Activated CD8-positive, alpha-beta memory T cell treated with anti-CD3 and anti-CD28 coated beads, Interleukin-2, amount 50 U/mL, for 48 hours (primary cell): ENCODE data around the gene ANKS1B.

Experiments used
- DNase-seq: peaks from one replicate; pipeline ENCODE4 v3.0.0-alpha.2; 2020

The ANKS1B gene

DNA sequence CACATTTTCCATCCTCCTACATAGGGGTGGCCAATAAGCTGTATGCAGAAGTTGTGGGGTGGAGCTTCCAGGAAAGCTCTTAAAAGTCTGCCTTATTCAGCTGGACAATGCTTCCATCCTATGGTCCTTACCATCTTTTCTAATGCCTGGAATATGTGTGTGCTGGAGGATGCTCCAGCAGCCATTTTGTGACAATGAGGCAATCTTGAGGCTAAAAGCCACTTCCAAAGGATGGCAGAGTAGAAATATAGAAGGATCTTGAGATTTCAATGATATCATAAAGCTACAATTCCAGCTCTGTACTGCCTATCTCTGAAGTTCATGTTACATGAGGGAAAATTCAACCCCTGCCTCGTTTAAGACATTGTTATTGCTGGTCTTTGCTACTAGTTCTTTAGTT lies 1244.0 kb downstream of the ANKS1B start:
- no peak for DNase-seq

DNA sequence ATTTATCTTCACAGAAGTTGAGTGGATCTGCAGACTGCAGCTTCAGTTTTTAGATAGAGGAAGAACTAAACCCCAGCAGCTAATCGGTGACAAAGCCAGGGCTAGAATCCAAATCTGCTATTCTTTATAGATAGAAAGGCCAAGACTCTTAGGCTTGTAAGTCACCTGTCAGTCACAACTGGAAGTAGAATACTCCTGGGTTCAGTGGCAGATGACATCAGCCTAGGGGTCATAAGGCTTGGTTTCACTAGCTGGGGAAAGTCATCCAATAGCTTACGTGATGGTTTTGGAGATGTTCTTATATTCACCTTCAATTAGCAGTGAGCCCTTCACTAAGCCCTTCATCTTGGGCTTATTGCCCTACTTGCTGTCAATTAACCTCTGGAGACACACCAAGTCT lies 1246.2 kb downstream of the ANKS1B start:
- no peak for DNase-seq

DNA sequence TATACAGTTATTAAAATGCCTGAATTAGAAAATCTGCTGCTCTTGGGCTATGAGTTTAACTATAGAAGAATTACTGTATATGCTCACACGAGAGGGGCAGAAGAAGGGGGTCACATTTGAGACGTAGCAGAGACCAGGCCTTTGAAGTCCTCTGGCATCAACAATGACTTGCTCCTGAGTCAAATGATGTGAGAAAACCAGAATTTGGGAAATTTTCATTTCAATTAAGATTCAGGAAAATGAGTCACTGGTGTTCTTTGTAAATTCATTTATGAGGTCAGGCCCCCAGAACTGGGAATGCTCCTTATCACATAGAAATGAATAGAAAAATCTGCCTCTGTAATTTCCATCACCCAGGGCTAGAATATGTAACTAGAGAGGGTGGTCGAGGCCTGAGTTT lies 1246.7 kb downstream of the ANKS1B start:
- no peak for DNase-seq

DNA sequence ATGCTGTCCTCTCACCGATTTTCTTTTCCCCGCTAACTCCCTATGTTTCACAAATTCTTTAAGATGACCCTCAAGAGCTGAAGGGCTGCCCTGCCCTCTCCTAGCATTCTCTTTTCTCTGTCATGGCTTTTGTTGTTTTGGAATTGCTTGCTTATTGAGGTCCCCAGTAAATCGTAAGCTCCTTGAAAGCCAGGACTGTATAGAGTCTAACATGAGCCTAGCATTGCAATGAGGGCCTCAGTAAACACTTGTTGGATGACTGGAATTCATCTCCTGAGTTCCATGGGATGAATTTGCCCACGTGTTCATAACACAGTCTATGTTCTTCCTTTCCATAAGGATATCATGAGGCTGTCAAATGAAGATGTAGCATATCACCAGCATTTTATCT lies 1247.4 kb downstream of the ANKS1B start:
- no peak for DNase-seq

DNA sequence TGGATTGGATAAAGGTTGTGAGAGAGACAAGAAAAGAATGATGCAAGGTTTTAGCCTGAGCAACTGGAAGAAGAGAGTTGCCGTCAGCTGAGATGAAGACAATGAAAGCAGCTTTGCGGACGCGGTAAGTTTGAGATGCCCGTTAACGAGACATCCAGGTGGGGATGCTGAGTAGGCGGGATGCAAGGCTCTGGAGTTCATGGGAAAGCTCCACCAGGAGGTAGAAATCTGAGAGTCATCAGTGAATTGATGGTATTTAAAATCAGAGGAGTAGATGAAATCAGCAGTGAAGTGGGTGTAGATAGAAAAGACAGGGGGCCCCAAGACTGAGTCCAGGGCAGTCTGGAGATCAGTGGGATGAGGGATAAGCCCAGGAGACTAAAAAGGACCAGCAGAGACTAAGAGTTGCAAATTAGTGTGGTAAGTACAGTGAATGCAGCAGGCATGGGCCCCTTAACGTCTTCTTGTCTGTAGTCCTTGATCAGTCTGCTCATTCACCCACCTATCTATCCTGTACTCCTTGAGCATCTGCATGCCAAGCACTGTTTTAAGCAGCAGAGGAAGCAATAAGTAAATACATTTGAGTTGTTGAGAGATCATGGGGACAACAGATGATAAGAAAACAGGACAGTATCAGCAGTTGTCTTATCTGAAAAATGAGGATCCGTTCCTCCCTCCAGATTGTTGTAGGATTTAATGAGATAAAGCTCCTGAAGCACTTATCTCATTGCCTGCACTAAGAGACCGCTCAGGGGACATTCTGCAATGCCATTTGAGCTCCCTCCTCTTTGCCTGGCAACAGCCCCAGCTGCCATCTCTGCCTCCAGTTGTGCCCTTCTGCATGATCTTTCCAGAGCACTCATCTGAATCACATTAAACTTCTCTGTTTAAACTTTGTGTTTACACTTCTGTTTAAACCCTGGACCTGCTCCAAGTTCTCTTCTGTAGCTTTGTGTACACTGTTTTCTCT lies 1248.1 kb downstream of the ANKS1B start:
- DNase-seq = no peak

DNA sequence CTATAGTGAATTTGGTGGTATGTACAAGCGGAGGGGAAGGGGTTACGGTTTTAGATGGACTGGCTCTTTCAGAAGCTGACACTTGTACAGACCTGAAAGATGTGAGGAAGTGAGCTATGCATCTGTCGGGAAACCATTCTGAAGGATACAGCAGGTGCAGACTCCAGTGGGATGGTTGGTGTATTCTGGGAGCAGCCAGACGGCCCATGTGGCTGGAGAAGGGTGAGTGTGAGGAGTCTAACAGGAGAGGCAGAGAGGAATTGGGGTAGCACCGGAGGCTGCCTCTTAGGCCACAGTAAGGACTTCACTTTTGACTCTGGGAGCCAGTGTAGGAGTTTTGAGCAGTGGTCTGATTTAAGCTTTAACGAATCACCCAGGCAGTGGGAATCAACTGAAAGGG lies 1248.9 kb downstream of the ANKS1B start:
- no peak for DNase-seq

DNA sequence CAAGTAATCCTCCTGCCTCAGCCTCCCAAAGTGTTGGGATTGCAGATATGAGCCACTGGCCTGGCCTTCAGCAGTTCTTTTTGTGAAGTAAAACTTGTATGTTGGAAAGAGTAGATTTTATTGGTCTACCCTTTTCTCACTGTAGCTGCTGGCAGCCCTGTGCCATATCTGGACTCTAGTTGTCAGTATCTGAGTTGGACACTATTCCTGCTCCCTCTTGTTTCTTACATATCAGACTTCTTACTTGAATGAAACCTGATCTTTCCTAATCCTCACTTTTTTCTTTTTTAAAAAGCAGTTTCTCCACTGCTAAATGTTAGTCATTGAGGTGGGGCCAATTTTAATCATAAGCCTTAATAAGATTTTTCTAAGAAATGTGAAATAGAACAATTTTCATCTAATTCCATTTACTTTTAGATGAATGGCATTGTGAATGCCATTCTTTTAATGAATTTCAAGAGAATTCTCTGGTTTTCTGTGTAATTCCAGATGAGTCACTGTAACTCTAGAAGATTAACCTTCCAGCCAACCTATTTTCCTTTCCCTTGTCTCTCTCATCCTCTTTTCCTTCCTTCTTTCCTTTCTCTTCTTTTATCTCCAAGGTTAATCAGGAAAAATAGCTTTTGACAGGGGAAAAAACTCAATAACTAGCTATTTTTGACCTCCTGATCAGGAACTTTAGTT lies 1250.9 kb downstream of the ANKS1B start:
- no peak for DNase-seq

DNA sequence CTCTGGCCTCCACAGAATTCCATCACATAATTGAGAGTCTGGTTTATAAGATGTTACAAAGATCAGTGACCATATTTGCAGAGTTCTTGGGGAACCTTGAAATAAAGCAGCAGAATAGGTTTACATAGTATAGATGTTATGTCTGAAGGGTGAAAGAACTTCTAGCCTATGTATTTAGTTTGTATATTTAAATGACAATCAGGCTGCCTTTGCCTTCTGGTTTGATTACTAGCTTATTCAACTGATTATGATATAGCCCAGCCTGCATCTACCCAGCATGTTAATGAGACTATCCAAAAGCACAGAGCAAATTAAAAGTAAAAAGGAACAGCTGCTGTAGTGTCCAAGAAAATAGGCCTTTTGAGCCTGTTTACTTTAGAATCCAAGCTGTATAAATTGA lies 1254.3 kb downstream of the ANKS1B start:
- DNase-seq = no peak

DNA sequence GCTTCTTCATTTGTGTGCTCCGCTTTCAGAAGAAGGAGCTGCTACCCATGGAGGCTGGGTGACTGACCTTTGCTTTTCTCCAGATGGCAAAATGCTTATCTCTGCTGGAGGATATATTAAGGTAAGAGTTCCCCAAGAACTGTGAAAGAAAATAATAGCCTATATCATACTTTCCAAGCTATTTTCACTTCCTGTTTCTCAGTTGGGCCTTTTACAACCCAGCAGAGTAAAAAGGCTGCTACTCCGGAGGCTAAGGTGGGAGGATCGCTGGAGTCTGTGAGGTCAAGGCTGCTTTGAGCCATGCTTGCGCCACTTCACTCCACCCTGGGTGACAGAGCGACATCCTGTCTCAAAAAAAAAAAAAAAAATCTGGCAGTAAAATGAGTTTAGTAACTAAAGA lies 1257.5 kb downstream of the ANKS1B start:
- DNase-seq = no peak

DNA sequence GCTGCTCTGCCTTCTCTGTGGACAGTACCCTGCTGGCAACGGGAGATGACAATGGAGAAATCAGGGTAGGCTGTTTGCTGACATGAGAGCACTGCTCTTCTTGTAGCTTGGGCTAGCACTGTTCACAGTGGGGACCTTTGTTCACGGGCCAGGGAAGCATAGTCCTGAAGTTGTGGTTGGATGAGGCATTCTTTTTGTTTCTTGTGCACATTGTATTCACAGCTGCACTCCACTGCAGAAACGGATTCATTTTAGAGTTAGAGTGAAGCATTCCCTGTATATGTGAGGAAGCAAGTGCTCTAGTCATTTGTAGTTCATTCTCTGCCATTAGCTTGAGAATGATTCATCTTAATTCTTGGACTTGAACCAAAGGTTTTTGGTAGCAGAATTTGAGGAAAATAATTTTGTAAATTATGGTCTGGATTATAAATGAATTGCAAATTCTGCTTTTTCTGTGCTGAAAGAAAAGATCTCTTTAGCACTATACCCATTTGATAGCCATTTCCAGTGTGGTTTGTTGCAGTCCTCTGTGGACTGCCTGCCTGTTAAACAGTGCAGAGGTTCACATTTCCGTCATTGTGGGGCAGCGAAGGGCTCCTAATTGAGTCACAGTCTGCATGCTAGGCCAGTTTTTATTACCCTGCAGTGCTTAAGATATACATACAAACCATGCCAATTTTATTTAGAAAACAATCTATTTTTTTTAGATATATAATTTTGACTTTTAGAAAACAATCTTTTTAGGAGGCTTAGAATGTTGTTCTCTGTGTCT lies 1259.1 kb downstream of the ANKS1B start:
- peak; percentile 73 for DNase-seq

DNA sequence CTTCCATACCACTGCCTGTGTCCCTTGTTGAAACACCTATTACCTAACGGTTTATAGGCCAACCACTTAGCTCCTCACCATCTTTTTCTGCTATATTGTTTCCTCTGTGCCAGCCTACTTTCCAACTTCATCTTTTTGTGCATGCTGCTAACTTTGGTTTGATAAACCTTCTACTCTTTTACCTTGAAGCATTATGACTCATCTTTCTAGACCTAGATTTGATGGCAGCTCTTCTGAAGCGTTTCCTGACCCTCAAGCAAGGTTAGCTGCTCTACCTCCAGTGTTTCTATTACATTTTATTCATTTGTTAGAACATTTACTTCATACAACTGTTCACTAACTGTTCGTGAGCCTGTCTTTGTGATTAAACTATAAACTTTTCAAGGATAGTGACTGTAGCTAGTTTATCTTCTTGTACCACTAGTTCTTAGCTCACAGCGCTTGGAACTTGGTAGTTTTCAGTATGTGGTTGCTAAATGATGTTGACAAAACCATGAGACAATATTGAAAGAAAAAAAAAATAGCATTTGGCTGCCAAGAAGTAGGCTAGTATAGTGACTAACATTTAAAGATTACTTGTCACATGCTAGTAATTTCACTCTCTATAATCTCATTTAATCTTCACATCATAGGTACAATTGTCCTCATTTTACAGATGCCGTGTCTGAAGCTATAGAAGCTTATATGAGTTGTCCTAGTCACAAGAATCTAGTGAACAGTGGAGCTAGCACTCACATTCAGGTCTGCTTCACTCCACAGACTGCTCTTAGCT lies 1260.2 kb downstream of the ANKS1B start:
- no peak for DNase-seq

DNA sequence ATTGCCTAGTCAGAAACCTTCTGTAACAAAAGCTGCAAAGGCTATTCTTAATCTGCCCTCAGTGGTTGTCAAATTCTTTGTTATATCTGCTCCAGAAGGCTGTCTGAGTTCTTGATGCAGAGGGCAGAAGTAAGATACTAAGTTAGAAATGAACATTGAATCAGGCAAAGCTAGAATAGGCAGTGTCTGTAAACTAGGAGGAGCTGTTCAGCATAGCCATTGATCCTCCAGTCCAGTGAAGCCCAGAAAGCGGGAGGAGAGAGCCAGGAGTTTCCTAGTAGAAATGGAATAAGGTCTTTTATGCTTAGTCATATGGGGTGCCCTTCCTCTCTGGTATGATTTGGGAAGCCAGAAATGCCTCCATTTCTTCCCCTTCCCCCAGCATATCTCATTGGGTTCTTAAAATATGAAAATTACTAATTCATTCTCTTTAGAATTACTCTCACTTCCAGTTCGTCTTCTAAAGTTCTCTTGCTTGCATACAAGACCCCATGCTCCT lies 1263.5 kb downstream of the ANKS1B start:
- no peak for DNase-seq

DNA sequence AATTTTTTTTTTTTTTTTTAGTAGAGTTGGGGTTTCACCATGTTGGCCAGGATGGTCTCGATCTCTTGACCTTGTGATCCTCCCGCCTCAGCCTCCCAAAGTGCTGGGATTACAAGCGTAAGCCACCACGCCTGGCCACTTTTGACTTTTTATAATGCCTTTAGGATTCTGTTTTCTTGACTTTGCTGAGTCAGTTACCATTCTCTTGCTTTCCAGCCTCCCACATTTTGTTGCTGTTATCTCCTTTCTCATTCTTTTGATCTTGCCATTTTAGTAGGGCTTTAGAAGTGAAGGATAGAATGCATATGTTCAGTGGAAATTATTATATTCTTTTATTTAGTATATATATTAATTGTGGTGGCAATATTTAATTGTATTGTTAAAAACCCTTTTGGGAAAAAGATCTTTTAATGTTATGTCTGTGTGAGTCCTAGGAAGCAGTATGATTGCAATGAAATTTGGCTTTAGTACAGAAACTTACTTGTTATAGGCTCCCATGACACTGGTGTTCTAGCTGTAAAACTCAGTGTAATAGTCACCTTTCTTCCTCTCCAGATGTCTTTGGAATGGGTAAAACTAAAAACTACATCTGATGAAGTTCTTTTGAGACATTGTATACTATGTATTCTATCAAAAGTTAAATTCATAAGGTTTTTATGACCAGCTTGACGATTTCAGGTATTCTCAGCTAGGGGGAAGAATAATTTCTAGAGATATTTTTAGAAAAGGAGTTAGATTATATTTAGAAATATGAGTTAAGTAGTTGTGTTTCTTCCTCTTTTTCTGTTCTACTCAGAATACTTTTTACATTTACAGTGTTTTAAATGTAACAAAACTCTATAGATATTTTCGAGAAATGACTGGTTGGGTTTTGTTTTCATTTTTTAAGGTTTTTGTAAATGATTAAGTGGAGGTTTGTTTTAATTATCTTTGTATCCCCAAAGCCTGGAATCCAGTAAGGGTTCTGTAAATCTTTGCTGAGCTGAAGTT lies 1264.9 kb downstream of the ANKS1B start:
- DNase-seq = no peak

DNA sequence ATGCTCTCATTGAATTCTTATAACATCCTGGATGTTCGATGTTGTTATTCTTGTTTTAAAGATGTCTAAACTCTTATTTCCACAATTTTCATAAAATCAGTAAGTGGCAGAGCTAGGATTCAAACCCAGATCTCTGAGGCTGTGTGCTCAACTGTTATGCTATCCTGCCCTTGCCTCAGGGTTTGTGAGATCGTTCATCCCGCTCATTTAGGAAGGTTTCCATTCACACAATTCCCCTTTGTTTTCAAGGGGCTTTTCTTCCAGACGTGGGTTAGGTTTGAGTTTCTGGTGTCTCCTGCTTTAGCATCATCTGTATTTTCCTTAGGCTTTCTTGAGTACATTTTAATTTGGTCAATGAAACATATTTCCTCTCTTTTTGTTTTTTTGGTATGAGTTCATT lies 1270.3 kb downstream of the ANKS1B start:
- no peak for DNase-seq

DNA sequence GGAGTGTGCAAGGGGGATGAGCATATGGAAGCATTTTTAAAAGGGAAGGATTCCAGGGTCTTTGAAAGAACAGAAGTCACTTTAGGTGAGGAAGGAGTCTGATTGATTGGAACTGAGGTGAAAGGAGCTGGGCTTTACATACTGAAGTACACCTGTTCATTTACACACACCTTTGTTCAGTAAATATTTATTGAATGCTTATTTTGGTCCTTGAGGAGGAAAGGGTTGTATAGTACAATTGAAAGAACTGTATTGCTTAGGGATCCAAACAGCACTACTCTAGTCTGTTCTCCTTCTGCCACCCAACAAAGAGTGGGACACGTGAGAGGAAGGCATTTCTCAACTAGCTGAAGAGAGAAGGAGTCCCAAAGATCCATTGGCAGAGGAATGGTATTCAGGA lies 1275.7 kb downstream of the ANKS1B start:
- DNase-seq = no peak

DNA sequence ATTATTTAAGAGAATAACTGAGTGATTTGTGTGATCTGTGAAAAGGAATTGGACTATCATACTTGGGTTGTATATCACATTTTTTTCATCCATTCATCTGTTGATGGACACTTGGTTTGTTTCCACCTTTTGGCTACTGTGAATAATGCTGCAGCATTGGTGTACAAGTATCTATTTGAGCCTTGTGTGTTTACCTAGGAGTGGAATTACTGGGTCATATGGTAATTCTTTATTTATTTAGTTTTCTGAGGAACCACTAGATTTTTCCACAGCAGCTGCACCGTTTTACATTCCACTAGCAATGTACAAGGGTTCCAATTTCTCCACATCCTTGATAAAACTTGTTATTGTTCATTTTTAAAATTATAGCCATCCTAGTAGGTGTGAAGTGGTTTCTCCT lies 1283.6 kb downstream of the ANKS1B start:
- no peak for DNase-seq

DNA sequence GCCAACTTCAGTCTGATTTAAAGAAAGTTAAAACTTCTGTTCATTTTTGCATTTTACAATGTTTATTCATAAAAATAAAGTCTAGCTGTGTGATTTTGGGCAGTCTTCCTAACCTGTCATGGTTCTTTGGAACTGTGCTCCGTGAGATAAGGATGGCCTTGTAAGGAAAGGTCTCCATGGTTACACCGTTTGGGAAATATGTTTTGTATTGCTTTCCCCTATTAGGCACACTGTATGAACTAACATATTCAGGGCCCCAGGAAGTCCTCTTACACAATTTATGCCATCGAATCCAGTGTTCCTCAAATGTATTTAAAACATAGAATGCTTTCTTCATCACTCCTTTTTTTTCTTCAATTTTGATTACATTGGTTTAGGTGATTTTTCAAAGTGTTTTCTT lies 1285.2 kb downstream of the ANKS1B start:
- no peak for DNase-seq

DNA sequence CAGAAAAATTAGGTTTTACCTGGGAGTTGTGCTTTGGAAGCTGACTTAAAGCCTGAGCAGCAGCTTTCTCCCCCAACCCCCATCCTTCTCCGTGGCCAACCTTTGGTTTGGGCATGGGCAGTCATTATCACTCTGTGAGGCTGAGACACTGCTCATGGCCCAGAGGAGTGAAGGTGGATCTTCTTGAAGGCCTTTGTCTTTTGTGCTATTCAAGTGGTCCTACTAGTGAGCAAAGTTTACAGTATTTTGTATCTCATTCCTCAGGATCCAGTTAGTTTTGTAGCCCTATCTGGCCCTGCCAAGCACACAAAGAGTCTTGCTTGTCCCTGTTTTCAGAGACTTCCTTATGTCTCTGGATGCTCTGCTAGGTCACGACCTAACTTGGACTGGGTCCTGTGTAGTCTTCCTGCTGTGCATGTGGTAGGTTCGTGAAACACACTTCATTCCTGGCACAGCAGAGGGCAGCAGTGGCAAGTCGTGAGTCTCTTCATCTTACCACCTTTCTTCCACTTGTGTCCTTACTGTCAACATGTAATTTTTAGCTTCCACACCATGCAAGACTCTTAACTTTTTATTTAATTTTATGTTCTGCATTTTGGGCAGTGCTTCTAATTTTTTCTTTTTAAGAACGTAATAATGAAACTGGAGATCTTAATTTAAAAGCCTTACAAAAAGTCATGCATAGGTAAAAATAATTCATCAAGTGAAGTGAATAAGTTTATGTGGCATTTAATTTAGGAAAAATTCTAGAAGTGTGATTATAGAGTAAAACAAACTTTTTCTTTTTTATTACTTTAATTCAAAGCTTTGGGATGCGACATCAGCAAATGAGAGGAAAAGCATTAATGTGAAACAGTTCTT lies 1285.9 kb downstream of the ANKS1B start:
- DNase-seq = peak; percentile 59

DNA sequence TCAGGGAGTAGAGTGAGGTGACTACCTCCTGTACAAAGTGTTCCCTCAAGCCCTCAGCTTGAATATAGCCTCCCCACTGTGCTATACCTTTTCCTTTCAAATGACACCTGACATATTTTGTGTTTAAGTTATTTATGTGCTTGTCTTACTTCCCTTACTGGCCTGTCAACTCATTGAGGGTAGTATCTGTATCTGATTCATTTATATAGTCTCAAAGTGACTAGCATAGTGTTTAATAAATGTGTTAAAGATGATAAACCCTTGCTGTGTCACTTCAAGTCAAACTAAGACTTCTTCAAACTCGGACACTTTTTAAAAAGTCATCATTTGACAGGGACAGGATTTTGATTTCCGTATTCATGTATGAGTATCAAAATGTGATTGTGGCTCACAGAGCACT lies 1287.5 kb downstream of the ANKS1B start:
- DNase-seq = no peak

DNA sequence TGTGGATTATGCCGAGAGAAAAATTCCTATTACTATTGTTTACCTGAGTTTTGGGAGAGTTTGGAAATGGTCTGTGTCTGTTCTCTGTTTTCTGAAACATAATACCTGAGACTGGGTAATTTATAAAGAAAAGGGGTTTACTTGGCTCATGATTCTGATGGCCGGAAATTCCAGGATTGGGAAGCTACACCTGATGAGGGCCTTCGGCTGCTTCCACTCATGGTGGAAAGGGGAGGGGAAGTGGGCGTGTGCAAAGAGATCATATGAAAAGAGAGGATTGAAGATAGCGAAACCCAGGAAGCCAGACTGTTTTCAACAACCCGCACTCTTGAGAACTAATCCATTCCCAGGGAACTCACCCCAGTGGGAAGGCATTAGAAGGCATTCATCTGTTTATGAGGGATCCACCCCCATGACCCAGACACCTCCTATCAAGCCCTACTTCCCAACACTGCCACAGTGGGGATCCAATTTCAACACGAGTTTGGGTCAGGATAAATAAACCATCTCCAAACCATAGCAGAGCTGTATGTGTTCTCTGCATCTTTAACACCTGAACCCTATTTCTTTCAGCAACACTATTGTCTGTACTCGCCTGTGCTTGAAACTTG lies 1288.6 kb downstream of the ANKS1B start:
- DNase-seq = no peak
